ENCODE results near the gene UXS1.

- TF ChIP-seq CTCF (IDR thresholded peaks at IDR 0.05; ENCODE audit: low read depth, low read length) (no peak), EZH2phosphoT487 (IDR thresholded peaks at IDR 0.05; ENCODE audit: low read depth) (no peak)
Measured at GRCh38 chr2:106158871-106159270, 35.2 kb downstream of the UXS1 start.
